ENCODE data around the gene SLC16A3.

SLC16A3 gene

GRCh38 chr17:82237746-82238471, 9.1 kb downstream of the SLC16A3 start:
- no peak for DNase-seq

GRCh38 chr17:82238472-82239201, 9.8 kb downstream of the SLC16A3 start:
- peak; percentile 82 for DNase-seq

GRCh38 chr17:82239401-82239925, 10.6 kb downstream of the SLC16A3 start:
- DNase-seq = no peak

- DNase-seq = no peak
Measured at GRCh38 chr17:82239926-82240505, 11.2 kb downstream of the SLC16A3 start.

- no peak for DNase-seq
Measured at GRCh38 chr17:82240506-82241182, 11.8 kb downstream of the SLC16A3 start.

- peak; percentile 76 for DNase-seq
Measured at GRCh38 chr17:82241183-82241925, 12.5 kb downstream of the SLC16A3 start.

GRCh38 chr17:82241926-82242697, 13.3 kb downstream of the SLC16A3 start:
- no peak for DNase-seq

GRCh38 chr17:82242698-82242976, 13.8 kb downstream of the SLC16A3 start:
- DNase-seq = no peak

- DNase-seq = no peak
Measured at GRCh38 chr17:82242977-82243647, 14.3 kb downstream of the SLC16A3 start.

GRCh38 chr17:82243648-82244412, 15.0 kb downstream of the SLC16A3 start:
- DNase-seq = no peak

- peak; percentile 55 for DNase-seq
Measured at GRCh38 chr17:82244413-82245133, 15.7 kb downstream of the SLC16A3 start.

GRCh38 chr17:82245134-82246039, 16.5 kb downstream of the SLC16A3 start:
- no peak for DNase-seq

GRCh38 chr17:82246040-82246364, 17.2 kb downstream of the SLC16A3 start:
- DNase-seq = no peak

- DNase-seq = no peak
Measured at GRCh38 chr17:82246365-82247181, 17.7 kb downstream of the SLC16A3 start.

GRCh38 chr17:82247182-82247823, 18.5 kb downstream of the SLC16A3 start:
- DNase-seq = no peak

- DNase-seq = no peak
Measured at GRCh38 chr17:82247856-82248671, 19.2 kb downstream of the SLC16A3 start.
